SK-N-MC (cell line): ENCODE results near the gene SMAD6.

ENCODE experiments used
- EZH2 ChIP-seq: fragments of 200-600 bp; sonication (generic); IDR thresholded peaks from one replicate; pipeline ENCODE4 v1.6.1; 2017; ENCODE audit warnings: antibody characterized with exemption
- FOXP2 ChIP-seq: optimal IDR thresholded peaks from 2 replicates; pipeline ENCODE3; 2011; ENCODE audit warnings: mild to moderate bottlenecking, moderate library complexity; ENCODE audit not compliant: insufficient read depth; ENCODE audit errors: extremely low read length, control extremely low read depth
- POLR2AphosphoS5 ChIP-seq: IDR thresholded peaks from 2 replicates; pipeline ENCODE4 v1.6.1; 2012; ENCODE audit warnings: mild to moderate bottlenecking, low read depth, low read length, borderline replicate concordance

DNA sequence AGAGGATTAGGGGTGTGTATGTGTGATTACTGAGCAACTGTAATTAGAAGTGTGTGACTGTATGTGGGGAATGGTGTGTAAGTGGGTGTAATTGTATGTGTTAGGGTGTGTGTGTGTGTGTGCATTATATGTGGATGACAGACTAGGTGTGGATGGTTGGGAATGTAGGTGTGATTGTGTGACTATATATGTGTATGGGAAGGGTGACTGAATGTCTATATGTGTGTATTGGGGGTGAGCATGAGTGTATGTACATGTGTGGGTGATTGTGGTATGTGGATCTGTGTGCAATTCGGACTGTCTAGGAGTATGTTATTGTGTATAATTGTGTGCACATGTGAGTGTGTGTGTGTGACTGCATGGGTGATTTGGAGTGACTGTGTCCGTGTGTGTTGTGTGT, 43.2 kb upstream of the SMAD6 start:
- TF ChIP-seq EZH2 (no peak), POLR2AphosphoS5 (no peak), FOXP2 (no peak)
